Mesodermal cell (in vitro differentiated cells): ENCODE measurements around the gene SLC8A1.
"Not testable (repeated sequence)": the region's sequence is repeated elsewhere in the genome, so short reads cannot be mapped to it uniquely, and the experiment has no call there.

ENCODE experiments used
- H3K27ac ChIP-seq: 2 replicates; pipeline ENCODE4 v1.7.0; 2013; ENCODE audit warnings: mild to moderate bottlenecking, low read depth, low read length, moderate library complexity; ENCODE audit not compliant: severe bottlenecking
- H3K36me3 ChIP-seq: 2 replicates; pipeline ENCODE4 v1.7.1; 2013; ENCODE audit warnings: mild to moderate bottlenecking, low read length, moderate library complexity; ENCODE audit not compliant: control insufficient read depth, insufficient read depth
- H3K4me1 ChIP-seq: one replicate; pipeline ENCODE4 v1.7.1; 2013; ENCODE audit warnings: mild to moderate bottlenecking, low read length; ENCODE audit not compliant: insufficient read depth, control insufficient read depth, poor library complexity, severe bottlenecking
- H3K4me3 ChIP-seq: 2 replicates; pipeline ENCODE4 v1.7.0; 2013; ENCODE audit warnings: low read length, control low read depth, mild to moderate bottlenecking; ENCODE audit not compliant: insufficient read depth, poor library complexity, severe bottlenecking; ENCODE audit errors: extremely low read depth
- H3K9me3 ChIP-seq: 2 replicates; pipeline ENCODE4 v1.7.1; 2013; ENCODE audit warnings: mild to moderate bottlenecking, low read length, moderate library complexity; ENCODE audit not compliant: control insufficient read depth
- WGBS, 2 experiments: methylation state at CpG; one replicate each; pipeline ENCODE4 v1.1.5; 2013; ENCODE audit warnings: missing lambda C conversion rate in 2 of 2; ENCODE audit not compliant: insufficient coverage in 2 of 2; 5-methylcytosine and 5-hydroxymethylcytosine counted together

SLC8A1 gene

DNA sequence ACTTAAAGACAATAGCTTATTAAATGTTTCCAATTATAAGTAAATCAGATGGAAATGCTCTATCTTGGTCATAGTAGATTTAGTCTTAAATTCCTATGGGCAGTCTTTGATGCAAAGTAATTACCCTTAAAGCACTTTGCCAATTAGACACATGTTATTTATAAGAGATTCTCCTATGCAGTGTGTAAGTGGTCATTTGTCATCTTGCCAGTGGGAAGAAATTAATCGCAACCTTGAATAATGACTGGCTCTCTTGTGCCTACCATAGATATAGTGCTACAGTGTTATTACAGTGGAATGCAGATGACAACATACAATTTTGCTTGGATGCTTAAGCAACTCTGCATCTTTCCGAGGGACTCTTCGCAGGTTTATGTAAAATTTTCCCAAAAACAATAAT is 361.8 kb downstream of the SLC8A1 start:
- Histone ChIP-seq H3K36me3 (no peaks in the 10 kb centered on the region), H3K9me3 (no peaks in the 10 kb centered on the region), H3K4me3 (no peak overlapping the region), H3K4me1 (no peaks in the 10 kb centered on the region), H3K27ac (no peak overlapping the region)
- WGBS, 2 experiments = 100% methylated on average over 1 of the region's 3 CpGs; no CpG with 5 or more reads in 1 of the 2 experiments

DNA sequence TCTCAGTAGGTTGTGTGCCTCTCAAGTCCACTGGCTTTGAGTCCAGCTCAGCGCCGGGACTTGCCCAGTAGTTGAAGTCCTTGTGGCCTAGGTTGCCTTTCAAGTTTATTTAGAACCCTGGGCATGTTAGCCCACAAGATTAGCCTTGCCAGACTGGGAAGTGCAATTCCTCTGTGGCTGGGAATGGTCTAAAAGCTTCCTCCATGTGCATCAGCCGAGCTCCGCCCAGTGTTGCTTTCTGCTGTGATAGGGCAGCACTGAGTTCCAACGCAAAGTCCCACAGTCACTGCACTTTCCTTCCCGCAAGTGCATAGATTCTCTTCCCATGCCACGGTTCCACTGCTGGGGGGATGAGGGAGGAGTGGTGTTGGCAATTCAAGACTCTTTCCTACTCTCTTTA is 364.0 kb downstream of the SLC8A1 start:
- H3K36me3 ChIP-seq = no peaks in the 10 kb centered on the region
- H3K4me1 ChIP-seq = no peaks in the 10 kb centered on the region
- no peaks in the 10 kb centered on the region for H3K9me3 ChIP-seq
- WGBS, 2 experiments = 94 to 100% methylated on average over 4 to 5 of the region's 7 CpGs
- H3K4me3 ChIP-seq = no peak overlapping the region
- H3K27ac ChIP-seq = no peak overlapping the region

DNA sequence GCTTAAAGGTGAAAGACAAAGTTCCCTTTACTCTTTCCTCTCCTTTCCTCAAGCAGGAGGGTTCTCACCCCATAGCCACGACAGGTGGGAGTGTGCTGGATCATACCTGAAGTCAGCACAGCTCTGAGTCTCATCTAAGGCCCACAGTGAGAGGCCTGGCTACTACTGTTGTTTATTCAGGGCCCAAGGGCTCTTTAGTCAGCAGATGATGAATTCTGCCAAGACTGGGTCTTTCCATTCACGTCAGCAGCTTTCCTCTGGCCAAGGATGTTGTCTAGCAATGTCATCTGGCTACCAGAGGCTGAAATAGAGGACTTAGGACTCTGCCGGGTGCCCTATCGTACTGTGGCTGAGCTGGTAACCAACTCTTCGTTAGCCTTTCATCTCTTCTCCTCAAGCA is 364.5 kb downstream of the SLC8A1 start:
- Histone ChIP-seq H3K36me3 (no peaks in the 10 kb centered on the region), H3K9me3 (no peaks in the 10 kb centered on the region), H3K27ac (no peak overlapping the region), H3K4me1 (no peaks in the 10 kb centered on the region), H3K4me3 (no peak overlapping the region)
- WGBS, 2 experiments = 90 to 95% methylated on average over 3 to 4 of the region's 5 CpGs

DNA sequence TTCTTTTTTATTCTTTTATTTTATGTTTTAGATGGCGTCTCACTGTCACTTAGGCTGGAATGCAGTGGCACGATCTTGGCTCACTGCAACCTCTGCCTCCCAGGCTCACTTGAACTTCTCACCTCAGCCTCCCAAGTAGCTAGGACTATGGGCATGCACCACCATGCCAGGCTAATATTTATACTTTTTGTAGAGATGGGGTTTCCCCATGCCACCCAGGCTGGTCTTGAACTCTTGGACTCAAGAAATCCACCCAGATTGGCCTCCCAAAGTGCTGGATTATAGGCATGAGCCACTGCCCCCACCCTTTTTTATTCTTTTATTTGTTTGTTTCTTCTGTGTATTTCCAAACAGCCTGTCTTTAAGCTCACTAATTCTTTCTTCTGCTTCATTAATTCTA is 366.1 kb downstream of the SLC8A1 start:
- no peaks in the 10 kb centered on the region for H3K9me3 ChIP-seq
- WGBS, 2 experiments = 100% methylated on average over 1 of the region's 2 CpGs; no CpG with 5 or more reads in 1 of the 2 experiments
- H3K4me3 ChIP-seq = no peak overlapping the region
- H3K4me1 ChIP-seq = no peaks in the 10 kb centered on the region
- no peaks in the 10 kb centered on the region for H3K36me3 ChIP-seq
- no peak overlapping the region for H3K27ac ChIP-seq

DNA sequence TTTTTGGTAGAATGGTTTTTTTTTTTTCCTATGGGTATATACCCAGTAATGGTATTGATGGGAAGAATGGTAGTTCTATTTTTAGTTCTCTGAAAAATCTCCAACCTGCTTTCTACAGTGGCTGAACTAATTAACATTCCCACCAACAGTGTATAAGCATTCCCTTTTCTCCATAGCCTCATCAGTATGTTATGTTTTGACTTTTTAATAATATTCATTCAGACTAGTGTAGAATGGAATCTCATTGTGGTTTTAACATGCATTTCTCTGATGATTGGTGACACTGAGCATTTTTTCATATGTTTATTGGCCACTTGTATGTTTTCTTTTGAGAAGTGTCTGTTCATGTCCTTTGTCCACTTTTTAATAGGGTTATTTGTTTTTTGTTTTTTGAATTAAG is 378.6 kb downstream of the SLC8A1 start:
- not testable (repeated sequence) for H3K4me3 ChIP-seq, H3K27ac ChIP-seq, H3K4me1 ChIP-seq, H3K36me3 ChIP-seq, H3K9me3 ChIP-seq

DNA sequence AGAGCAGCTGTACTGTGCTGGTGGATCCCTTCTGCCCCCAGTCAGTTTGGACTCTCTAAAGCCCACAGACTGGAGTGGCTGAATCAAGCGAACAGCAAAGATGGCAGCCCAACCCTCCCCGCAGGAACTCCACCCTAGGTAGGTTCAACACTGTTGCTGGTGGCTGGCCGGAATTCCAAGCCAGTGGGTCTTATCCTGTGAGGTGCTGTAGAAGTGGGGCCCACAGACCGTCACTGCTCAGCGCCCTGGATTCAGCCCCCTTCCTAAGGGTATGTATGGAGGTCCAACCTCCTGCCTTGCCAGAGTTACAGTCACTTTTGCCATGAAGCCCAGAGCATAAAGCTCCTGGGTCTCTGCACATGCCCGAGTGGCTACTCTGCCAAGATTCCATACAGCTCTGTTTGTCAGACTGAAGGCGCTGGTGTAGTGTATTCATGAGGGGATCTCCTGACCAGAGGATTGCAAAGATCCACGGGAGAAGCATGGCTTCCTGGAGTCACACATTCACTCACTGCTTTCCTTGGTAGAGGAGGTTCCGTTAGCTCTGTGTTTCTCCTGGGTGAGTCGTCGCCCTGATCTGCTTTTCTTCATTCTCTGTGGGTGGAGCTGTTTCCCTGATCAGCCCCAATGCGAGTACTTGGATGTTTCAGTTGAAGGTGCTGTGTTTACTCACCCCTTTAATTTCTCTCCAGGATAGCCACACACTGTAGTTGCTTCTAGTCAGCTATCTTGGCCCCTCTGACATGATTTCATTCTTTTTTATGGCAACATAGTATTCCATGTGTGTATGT is 379.3 kb downstream of the SLC8A1 start:
- H3K9me3 ChIP-seq = no peaks in the 10 kb centered on the region
- no peaks in the 10 kb centered on the region for H3K4me1 ChIP-seq
- H3K27ac ChIP-seq = no peak overlapping the region
- no peaks in the 10 kb centered on the region for H3K36me3 ChIP-seq
- 94 to 95% methylated on average over 4 to 9 of the region's 12 CpGs for WGBS, 2 experiments
- H3K4me3 ChIP-seq = no peak overlapping the region

DNA sequence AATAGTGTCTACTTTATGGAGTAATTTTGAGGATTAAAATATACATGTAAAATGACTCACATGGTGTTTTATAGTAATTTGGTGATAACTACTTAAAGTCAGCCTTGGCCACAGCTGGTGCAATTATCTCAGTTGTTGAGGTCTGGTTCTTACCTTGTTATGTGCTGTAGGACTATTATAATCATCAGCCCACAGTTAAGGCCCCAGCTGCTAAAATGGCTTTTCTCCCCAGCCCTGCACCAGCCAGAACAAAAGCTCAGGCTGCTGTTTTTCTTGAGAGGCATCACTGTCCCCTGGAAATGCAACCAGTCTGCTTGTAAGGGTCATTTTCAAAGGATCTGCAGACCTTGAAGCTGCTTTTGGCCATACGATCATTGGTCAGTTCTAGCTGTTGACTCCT is 389.5 kb downstream of the SLC8A1 start:
- no peaks in the 10 kb centered on the region for H3K4me1 ChIP-seq
- no peak overlapping the region for H3K27ac ChIP-seq
- H3K9me3 ChIP-seq = no peaks in the 10 kb centered on the region
- H3K36me3 ChIP-seq = no peaks in the 10 kb centered on the region
- no peak overlapping the region for H3K4me3 ChIP-seq
- WGBS, 2 experiments = 83 to 100% methylated on average over 1 of the region's 1 CpG

DNA sequence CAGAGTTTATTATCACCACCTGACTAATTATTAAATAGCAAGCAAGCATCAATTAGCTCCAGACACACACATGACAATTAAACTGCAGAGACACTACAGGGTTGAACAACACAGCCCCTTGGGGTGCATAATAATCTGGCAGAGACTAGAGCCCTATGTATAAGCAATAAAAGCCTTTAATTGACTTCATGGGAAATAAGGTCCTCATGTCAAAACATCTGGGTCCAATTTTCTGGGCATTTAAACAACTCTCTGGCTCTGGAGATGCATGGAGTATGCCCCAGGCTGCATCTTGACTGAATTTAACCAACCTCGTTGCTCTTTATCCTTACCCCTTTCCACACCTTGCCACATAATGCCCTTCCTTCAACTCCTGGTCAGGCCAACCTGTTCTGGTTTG is 402.1 kb downstream of the SLC8A1 start:
- no peak overlapping the region for H3K4me3 ChIP-seq
- H3K9me3 ChIP-seq = no peaks in the 10 kb centered on the region
- H3K36me3 ChIP-seq = no peaks in the 10 kb centered on the region
- WGBS, 2 experiments = no CpG with 5 or more reads among the region's 1 CpG
- no peaks in the 10 kb centered on the region for H3K4me1 ChIP-seq
- H3K27ac ChIP-seq = no peak overlapping the region

DNA sequence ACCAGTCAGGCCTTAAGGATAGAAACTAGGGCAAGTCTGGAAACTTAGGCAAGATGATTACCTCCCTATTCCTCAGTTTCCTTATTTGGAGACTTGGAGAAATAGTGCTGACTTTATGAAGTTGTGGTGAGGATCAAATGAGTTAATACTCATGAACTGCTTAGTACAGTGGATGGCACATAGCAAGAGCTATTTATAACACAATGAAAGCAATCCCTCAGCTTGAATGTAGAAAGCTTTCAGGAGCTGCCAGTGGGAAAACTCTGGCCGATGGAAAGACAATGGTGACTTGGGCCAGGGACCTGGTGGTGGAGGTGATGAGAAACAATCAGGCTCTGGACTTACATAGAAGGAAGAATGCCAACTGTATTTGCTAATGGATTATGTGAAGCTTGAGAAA is 403.4 kb downstream of the SLC8A1 start:
- Histone ChIP-seq H3K4me1 (no peaks in the 10 kb centered on the region), H3K27ac (no peak overlapping the region), H3K36me3 (no peaks in the 10 kb centered on the region), H3K4me3 (no peak overlapping the region), H3K9me3 (no peaks in the 10 kb centered on the region)
- WGBS, 2 experiments = 75 to 90% methylated on average over 1 of the region's 1 CpG

DNA sequence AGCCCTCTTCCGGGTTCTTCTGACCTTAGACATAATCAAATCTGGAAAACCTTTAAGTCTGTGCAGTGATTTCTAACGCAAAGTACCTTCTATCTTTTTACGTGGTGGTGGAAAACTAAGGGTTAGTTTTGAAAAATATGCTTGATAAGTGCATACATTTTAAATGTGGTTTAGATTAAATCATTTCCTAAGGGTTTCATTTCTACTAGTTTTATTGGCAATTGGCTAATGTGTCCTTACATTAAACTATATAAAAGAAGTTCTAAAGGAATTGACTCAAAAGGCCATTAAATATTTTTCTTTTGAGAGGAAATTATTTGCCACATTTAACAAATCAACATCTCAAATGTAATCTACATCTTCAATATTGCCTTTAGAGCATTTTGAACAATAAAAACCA is 404.5 kb downstream of the SLC8A1 start:
- H3K27ac ChIP-seq = no peak overlapping the region
- no peaks in the 10 kb centered on the region for H3K4me1 ChIP-seq
- H3K4me3 ChIP-seq = no peak overlapping the region
- H3K36me3 ChIP-seq = no peaks in the 10 kb centered on the region
- H3K9me3 ChIP-seq = no peaks in the 10 kb centered on the region
- WGBS, 2 experiments = 75 to 100% methylated on average over 2 of the region's 3 CpGs
